Prostate gland (tissue), 1 donor: ENCODE results near the gene SGCG.

Source experiments
- POLR2A ChIP-seq: fragments of 450-650 bp; IDR thresholded peaks from one replicate; pipeline ENCODE4 v1.6.1; 2016; ENCODE audit warnings: antibody characterized with exemption, mild to moderate bottlenecking
- POLR2AphosphoS5 ChIP-seq: sonication (generic); formaldehyde crosslinking; IDR thresholded peaks from one replicate; pipeline ENCODE4 v1.6.1; 2017; ENCODE audit warnings: antibody characterized with exemption

- no peak for TF ChIP-seq POLR2A
- no peak for TF ChIP-seq POLR2AphosphoS5
These were observed at the start of gene SGCG for GRCh38 chr13:23180711-23181110.
